HL-60 (cell line): ENCODE results near the gene GRIN2C.

Experiments
- TF ChIP-seq, protein P1 (sequence below): IDR thresholded peaks from 2 replicates; pipeline ENCODE4 v1.6.1; 2012; ENCODE audit warnings: low read depth; ENCODE audit not compliant: insufficient replicate concordance
- TF ChIP-seq, protein P2 (sequence below): IDR thresholded peaks from one replicate; pipeline ENCODE4 v1.5.1; 2011; ENCODE audit warnings: low read length, control low read depth, inconsistent platforms; ENCODE audit not compliant: insufficient read depth

DNA sequence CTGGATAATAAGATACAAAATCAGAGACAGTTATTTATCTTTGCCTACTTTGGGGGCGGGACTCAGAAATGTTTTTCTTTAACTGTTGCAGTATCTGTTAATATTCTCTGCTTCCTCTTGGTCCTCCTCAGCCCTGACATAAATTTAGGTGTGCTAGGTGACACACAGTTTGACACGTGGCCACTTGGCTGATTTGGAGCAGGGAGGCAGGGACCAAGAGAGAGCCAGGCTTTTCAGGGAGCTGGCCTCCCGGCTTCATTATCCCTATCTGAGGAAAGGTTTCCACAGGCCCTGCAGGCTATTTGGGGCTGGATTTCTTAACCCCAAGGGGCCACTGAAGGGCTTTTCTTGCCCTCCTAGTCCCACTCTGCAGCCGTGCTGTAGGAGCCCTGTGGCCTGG lies 63.5 kb downstream of the GRIN2C start:
- TF ChIP-seq, protein P1, sequence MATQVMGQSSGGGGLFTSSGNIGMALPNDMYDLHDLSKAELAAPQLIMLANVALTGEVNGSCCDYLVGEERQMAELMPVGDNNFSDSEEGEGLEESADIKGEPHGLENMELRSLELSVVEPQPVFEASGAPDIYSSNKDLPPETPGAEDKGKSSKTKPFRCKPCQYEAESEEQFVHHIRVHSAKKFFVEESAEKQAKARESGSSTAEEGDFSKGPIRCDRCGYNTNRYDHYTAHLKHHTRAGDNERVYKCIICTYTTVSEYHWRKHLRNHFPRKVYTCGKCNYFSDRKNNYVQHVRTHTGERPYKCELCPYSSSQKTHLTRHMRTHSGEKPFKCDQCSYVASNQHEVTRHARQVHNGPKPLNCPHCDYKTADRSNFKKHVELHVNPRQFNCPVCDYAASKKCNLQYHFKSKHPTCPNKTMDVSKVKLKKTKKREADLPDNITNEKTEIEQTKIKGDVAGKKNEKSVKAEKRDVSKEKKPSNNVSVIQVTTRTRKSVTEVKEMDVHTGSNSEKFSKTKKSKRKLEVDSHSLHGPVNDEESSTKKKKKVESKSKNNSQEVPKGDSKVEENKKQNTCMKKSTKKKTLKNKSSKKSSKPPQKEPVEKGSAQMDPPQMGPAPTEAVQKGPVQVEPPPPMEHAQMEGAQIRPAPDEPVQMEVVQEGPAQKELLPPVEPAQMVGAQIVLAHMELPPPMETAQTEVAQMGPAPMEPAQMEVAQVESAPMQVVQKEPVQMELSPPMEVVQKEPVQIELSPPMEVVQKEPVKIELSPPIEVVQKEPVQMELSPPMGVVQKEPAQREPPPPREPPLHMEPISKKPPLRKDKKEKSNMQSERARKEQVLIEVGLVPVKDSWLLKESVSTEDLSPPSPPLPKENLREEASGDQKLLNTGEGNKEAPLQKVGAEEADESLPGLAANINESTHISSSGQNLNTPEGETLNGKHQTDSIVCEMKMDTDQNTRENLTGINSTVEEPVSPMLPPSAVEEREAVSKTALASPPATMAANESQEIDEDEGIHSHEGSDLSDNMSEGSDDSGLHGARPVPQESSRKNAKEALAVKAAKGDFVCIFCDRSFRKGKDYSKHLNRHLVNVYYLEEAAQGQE, result no peak
- TF ChIP-seq, protein P2, sequence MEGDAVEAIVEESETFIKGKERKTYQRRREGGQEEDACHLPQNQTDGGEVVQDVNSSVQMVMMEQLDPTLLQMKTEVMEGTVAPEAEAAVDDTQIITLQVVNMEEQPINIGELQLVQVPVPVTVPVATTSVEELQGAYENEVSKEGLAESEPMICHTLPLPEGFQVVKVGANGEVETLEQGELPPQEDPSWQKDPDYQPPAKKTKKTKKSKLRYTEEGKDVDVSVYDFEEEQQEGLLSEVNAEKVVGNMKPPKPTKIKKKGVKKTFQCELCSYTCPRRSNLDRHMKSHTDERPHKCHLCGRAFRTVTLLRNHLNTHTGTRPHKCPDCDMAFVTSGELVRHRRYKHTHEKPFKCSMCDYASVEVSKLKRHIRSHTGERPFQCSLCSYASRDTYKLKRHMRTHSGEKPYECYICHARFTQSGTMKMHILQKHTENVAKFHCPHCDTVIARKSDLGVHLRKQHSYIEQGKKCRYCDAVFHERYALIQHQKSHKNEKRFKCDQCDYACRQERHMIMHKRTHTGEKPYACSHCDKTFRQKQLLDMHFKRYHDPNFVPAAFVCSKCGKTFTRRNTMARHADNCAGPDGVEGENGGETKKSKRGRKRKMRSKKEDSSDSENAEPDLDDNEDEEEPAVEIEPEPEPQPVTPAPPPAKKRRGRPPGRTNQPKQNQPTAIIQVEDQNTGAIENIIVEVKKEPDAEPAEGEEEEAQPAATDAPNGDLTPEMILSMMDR, result no peak
